Measurements from ENCODE around the gene GTF3A. TPM values are rescaled to one million over a fixed set of nuclear protein-coding genes. Genes with fewer than 3 reads are reported as not detected.
A peak's percentile ranks its signal among the peaks of the same experiment; 100 is the strongest.

The GTF3A gene
- total and polyA plus RNA-seq, 9 of the 15 experiments (the other 6 are each of a cell fraction or from before 2014, with no cell fraction given), result 47.5 to 303 (median 174) TPM

GRCh38 chr13:27374650-27375049, 49.8 kb upstream of the GTF3A start:
- intact Hi-C loops (cut with micrococcal nuclease) (loop anchor here (1.0 to 5.0 kb wide), 2 partner anchors 452 to 608 kb away; no protein-coding TSS in a partner anchor), in situ Hi-C loops (cut with MboI) (loop anchor here (5.0 kb wide), 1 partner anchor 613 kb away; the partner anchor contains the start of gene URAD)
- no peak overlapping the region for H3K4me2 ChIP-seq (ENCODE audit: insufficient read depth, low read length)
- no peaks in the 10 kb centered on the region for H4K20me1 ChIP-seq (replicated peaks; ENCODE audit: control insufficient read depth, insufficient read depth, low read length)
- 0% methylated on average over 7 of the region's 7 CpGs for WGBS (ENCODE audit: insufficient coverage, low coverage, missing lambda C conversion rate)
- no peaks in the 10 kb centered on the region for H3K9me3 ChIP-seq (replicated peaks; ENCODE audit: control insufficient read depth, insufficient read depth, low read depth, low read length)
- FAIRE-seq (peak; percentile 95), DNase-seq (ENCODE audit: extremely low read depth in 1 of 4, low spot score in 3 of 4) (peak; percentile 64 to 77 (median 68)), ATAC-seq (peak; percentile 98)
- BruUV-seq (replicated peaks), result no TSS peak
- no peak overlapping the region for H2AFZ ChIP-seq (ENCODE audit: low read depth, low read length)
- no peaks in the 10 kb centered on the region for H3K9me1 ChIP-seq (ENCODE audit: control insufficient read depth, insufficient read depth, low read length)
- no peaks in the 10 kb centered on the region for H3K4me1 ChIP-seq (replicated peaks in 1 of 2; ENCODE audit: control insufficient read depth in 2 of 2, insufficient read depth in 2 of 2, low read length in 2 of 2)
- peaks cover 11 to 35% of the 10 kb centered on the region in 2 experiments; a peak in 4 of 5 replicates for H3K27me3 ChIP-seq (ENCODE audit: control insufficient read depth in 2 of 2, insufficient read depth in 2 of 2, low read length in 2 of 2)
- H3K36me3 ChIP-seq (ENCODE audit: control insufficient read depth, insufficient read depth, low read length), result no peaks in the 10 kb centered on the region
- H3K9ac ChIP-seq (ENCODE audit: insufficient read depth in 1 of 2, low read depth in 2 of 2, low read length in 2 of 2), result no peak overlapping the region
- no peak overlapping the region for H3K4me3 ChIP-seq
- CTCF ChIA-PET (ENCODE audit: low intra/inter-chr PET ratio), result interaction anchor here (1.0 to 2.1 kb wide), 3 partner anchors 8 to 452 kb away, joined by 3 to 16 read pairs (median 4); no protein-coding TSS in a partner anchor
- no peak overlapping the region for H3K27ac ChIP-seq (ENCODE audit: extremely low read depth, low read depth, low read length)
- no peaks in the 10 kb centered on the region for H3K79me2 ChIP-seq (ENCODE audit: control insufficient read depth, insufficient read depth, low read length)
- POLR2A ChIA-PET, result interaction anchor here (0.9 kb wide), 1 partner anchor 113 kb away, joined by 4 read pairs; no protein-coding TSS in a partner anchor
- TF ChIP-seq HNRNPLL (IDR thresholded peaks at IDR 0.05; ENCODE audit: low read depth, low read length, poor library complexity, severe bottlenecking) (no peak), HOMEZ (CRISPR knock-in tag; IDR thresholded peaks at IDR 0.05) (no peak), MYNN (IDR thresholded peaks at IDR 0.05) (no peak), MYNN (CRISPR knock-in tag; IDR thresholded peaks at IDR 0.05) (no peak), FIP1L1 (IDR thresholded peaks at IDR 0.05; ENCODE audit: low read depth, low read length, poor library complexity, severe bottlenecking) (no peak), KAT2B (IDR thresholded peaks at IDR 0.05; ENCODE audit: low read depth, low read length) (no peak), CREM (IDR thresholded peaks at IDR 0.05; ENCODE audit: low read depth) (peak; percentile 55), CREB3L1 (IDR thresholded peaks at IDR 0.05; ENCODE audit: borderline replicate concordance, low read depth) (peak; percentile 74; the same call in 1 of the 2 replicates), THRB (CRISPR knock-in tag; conservative IDR thresholded peaks at IDR 0.05) (no peak), ZNF239 (CRISPR knock-in tag; IDR thresholded peaks at IDR 0.05) (no peak), BCOR (IDR thresholded peaks at IDR 0.05) (no peak), HDAC2 (IDR thresholded peaks at IDR 0.05) (no peak), CREB3 (tag; conservative IDR thresholded peaks at IDR 0.05; ENCODE audit: low read depth) (peak; percentile 93; the same call in 1 of the 2 replicates), ZNF551 (CRISPR knock-in tag; IDR thresholded peaks at IDR 0.05) (no peak), KDM4B (IDR thresholded peaks at IDR 0.05; ENCODE audit: borderline replicate concordance in 2 of 2, low read depth in 1 of 2) (no peak), CBFA2T2 (conservative IDR thresholded peaks at IDR 0.05) (no peak), MYC (IDR thresholded peaks at IDR 0.05; ENCODE audit: low read depth, low read length) (peak; percentile 67), MYC (CRISPR knock-in tag; IDR thresholded peaks at IDR 0.05; ENCODE audit: borderline replicate concordance, low read depth) (no peak), FOXJ3 (CRISPR knock-in tag; IDR thresholded peaks at IDR 0.05) (no peak)

Measured in K562 (cell line).